Limb (tissue), 2 donors: ENCODE results near the gene RAD51B.

Source experiments
- DNase-seq, 2 donors: peaks; one replicate each; pipeline ENCODE4 v3.0.0-alpha.2; 2016; ENCODE audit errors: extremely low spot score in 2 of 2

The RAD51B gene

DNA sequence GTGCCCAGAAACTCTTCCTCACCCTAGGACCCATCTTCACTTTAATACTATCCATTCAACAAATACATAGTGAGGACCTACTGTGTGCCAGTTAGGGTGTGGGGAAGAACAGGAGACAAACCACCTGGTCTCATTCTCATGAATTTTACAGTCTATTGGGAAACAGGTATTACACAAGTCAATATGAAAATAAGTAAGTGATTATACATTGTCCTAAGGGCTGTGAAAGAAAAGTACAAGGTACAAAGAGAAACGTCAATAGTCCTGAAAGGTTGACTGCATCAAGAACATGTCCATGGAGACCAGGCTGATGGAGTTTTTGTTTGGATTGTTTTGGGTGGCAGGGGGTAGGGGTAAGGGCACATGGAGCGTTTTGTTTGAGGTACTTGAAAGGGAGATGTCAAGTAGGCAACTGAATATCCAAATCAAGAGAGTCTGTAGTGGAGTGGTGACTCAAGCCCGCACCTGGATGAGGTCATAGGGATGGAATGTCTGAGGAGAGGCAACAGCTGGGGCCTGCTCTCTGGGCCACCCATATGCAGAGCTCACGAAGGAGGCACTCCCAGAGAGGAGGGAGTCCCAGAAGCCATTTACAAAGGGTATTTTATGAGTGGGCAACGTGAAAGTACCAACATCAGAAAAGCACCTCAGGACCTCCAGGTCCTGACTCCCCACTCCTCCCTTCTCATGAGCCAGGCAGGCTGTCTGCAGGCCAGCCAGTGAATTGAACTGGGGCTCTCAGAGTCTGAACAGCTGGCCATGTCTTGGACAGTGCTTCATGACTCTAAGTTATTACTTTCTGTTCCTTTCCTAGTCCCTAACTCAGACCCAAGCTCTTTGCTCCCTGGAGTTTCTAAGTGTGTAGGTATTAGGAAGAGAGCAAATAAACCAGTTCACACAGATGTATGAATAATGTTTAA is 701.3 kb downstream of the RAD51B start:
- peak in 1 of 2 donors; percentile 35 for DNase-seq

DNA sequence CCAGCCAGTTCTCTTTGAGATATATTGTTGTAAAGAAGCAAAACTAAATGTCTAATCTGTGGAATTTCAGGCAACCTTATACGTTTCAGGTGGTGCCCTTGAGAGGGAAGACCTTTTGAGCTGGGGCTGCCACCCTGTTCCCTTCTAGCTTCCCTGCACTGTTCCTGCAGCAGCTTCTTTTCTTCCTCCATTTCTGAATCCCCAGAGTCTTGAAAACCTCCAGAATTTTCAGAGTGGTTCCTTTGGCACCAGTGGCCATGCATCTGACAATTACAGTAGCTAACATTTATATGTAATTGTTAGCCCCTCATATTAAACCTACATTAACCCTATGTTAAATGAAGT is 702.0 kb downstream of the RAD51B start:
- DNase-seq, result peak in 1 of 2 donors; percentile 14

GRCh38 chr14:68521961-68522509 is 702.5 kb downstream of the RAD51B start:
- DNase-seq, result peak in 1 of 2 donors; percentile 11

GRCh38 chr14:68522510-68523325 is 703.1 kb downstream of the RAD51B start:
- DNase-seq, result peak; percentile 46 to 58

DNA sequence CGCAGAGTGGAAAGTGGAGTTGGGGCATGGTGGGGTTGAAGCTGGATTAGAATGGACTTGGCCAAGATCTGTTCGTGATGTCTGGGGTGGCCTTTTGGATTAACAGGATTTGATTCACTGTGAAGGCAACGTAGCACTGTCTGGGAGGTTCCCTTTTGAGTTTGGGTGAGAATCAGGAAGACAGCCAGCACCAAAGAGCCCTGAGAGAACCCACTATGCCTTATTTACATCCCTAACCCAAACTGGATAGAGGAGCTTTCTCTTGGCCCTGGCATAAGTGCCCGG is 703.7 kb downstream of the RAD51B start:
- DNase-seq, result no peak

GRCh38 chr14:68523989-68524725 is 704.6 kb downstream of the RAD51B start:
- peak in 1 of 2 donors; percentile 19 for DNase-seq

DNA sequence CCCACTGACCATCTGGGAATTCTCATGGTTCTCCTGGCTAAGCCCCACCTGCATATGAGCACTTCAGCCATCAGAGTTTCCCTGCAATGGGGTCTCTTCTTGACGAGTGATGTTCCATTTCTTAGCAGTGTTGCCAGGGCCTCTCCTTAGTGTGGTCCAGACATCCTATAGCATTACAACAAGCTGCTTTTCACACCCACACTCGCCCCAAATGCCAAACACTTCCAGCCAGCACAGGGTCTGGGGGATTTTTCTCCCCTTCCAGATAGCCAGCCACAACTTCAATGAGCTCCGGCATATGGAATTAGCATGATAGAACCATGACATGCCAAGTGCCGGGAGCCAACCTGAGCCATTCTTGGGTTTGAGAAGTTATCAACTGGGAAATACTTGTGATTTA is 705.9 kb downstream of the RAD51B start:
- peak in 1 of 2 donors; percentile 7 for DNase-seq

- DNase-seq, result peak in 1 of 2 donors; percentile 27
Measured at GRCh38 chr14:68526512-68527091, 707.0 kb downstream of the RAD51B start.

DNA sequence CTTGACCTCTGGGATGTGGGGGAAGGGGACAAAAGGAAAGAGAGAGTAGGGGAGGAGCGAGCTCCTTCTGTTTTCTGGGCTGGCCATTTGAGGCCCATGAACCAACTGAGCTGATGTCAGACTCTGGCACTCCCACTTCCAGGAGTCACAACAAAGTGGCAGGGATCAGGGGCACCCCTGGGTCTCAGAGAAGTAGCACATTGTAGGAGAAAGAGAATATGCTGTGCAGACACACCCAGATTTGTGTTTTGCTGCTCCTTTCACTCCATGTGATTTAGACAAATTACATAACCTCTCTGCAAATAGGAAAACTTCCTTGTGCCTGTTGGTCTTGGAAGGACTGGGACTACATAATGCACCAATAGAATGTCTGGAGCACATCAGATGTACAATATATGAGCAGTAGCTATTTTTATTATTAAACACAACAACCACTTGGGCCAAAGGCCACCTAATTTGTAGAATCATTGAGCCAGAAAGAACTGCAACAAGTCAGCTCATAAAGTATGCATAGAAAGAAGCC is 707.8 kb downstream of the RAD51B start:
- DNase-seq, result peak in 1 of 2 donors; percentile 5

- peak in 1 of 2 donors; percentile 10 for DNase-seq
Measured at GRCh38 chr14:68528040-68528687, 708.6 kb downstream of the RAD51B start.

- DNase-seq, result no peak
Measured at GRCh38 chr14:68530443-68530842, 710.9 kb downstream of the RAD51B start.

DNA sequence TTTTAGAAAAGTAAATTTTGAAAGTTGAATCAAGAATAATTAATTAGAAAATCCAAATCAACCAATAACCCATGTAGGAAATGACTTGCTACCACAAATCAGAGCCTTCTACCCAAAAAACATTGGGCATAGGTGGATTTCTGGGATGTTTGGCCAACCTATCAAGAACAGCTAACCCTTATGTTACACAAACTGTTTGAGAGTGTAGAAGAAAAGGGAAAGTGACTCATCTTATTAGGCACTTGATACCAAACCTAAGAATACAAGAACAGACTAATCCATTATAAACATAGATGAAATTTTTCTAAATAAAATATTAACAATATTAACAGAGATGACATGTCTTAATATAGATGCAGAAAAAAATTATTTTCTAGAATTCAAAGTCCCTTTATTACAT is 712.9 kb downstream of the RAD51B start:
- no peak for DNase-seq

DNA sequence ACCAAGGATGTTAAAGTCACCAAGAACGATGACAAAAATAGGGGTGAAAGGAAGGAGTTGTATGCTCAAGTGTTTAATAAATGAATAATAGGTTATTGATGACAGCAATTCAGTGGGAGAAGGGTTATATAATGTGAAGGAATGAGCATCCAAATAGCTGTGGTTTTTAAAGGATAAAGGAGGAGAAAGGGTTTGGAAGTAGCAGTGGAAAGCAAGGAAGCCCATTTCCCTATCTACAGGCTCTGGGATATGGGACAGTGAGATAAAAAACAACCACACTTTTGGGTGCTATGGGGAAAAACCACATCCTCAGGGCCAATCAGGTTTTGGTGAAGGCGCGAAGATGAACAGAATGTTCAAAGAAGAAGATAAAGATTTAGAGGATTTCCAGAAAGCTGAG is 714.7 kb downstream of the RAD51B start:
- DNase-seq, result peak in 1 of 2 donors; percentile 1

DNA sequence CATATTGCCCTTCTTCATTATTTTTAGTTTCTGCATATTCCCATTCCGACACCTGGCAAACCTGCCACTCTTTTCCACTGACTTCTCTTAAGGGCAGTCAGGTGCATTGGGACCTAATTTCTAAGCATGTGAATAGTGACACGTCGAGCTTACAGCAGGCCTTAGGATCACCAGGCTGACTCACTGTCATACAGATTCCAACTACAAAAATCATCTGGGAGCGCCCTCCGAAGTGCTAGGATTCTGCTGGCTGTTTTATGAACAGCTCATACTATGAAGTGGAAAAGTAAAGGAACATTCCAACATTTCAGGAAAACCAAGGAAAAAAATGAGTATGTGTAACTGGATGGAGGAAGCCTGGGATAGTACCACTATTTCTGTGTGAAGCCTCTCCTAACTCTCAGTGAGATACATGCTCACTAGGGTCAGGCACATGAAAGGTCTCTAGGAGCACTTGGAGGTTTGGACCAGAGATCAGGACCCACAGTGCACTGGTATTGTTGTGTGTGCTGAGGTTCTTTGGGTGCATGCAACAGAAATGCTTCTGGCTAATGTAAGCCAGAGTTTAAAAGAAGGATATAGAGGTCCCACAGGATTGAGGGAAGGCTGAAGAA is 715.9 kb downstream of the RAD51B start:
- peak in 1 of 2 donors; percentile 11 for DNase-seq

GRCh38 chr14:68536018-68536410 is 716.4 kb downstream of the RAD51B start:
- DNase-seq, result no peak

DNA sequence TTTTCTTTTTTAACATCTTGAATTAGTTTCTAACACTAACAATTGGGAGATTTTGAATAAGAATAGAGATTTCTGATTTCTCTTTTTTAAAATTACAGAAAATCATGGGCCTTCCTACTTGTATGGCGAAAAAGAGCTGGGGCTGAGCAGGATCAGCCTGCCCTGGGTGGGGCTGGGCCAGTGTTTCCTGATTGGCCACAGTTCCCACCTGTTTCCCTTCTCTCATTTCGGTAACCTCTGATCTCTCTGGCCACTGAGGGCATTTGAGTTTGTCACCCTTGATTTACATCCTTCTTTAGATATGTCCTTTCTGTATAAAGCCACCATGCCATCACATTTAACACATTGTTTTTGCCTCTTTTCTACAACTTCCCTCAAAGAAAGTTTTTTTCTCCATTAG is 719.1 kb downstream of the RAD51B start:
- peak in 1 of 2 donors; percentile 14 for DNase-seq

DNA sequence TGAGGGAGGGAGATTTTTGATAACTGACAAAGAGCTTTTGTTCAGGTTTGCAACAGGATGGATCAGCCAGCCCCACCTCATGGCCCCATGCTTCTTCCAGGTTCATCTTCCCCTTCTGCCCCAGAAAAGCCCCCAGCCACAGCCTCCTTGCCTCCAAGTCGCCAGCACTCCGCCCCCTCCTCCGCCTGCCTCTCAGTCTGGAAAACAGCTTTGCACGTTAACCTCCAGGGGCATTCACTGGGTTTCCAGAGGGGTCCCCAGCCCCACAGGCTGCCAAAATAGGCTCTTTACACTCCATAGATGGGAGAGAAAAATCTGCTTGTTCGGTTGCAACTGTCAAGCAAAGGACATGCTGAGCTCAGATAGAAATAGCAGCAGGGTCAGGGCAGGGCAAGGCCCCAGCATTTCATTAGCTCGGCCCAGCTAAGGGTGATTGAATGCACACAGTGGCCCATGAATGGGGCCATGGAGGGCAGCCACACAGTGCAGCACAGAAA is 719.7 kb downstream of the RAD51B start:
- DNase-seq, result peak in 1 of 2 donors; percentile 56

DNA sequence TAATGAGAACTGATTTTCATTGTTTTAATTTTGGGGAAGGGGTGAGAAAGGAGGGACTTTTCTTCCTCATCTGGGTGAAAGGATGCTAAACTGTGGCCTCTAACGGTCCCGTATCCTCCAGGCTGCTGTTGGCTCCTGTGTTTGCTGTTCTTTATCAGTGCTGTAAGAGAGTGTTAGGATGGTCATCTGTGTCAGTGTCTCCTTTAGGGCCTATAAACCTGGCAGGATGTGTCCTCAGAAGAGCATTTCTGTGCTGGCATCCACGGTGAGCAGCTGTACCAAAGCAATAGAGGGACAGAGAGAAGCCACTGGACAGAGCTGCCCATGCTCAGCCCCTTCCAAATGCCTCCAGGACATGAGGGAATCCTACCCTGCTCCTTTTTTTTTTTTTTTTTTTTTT is 720.2 kb downstream of the RAD51B start:
- DNase-seq, result peak in 1 of 2 donors; percentile 21

- peak in 1 of 2 donors; percentile 38 for DNase-seq
Measured at GRCh38 chr14:68541178-68541896, 721.8 kb downstream of the RAD51B start.
